Bronchial epithelial cell (primary cell): Measurements from ENCODE around the gene KPTN. TPM values are rescaled to one million over a fixed set of nuclear protein-coding genes. Genes with fewer than 3 reads are reported as not detected.
A peak's percentile ranks its signal among the peaks of the same experiment; 100 is the strongest.

Experiments used
- DNase-seq: peaks from one replicate; pipeline ENCODE4 v3.0.0-alpha.2; 2010; ENCODE audit warnings: low read depth
- FAIRE-seq: peaks from 2 replicates; lab custom pipeline; 2011; peaks lifted over from hg19 to GRCh38; lab: Jason Lieb, UNC
- H3K27me3 ChIP-seq: 2 replicates; pipeline ENCODE4 v1.5.1; 2011; ENCODE audit warnings: low read length; ENCODE audit not compliant: control insufficient read depth, insufficient read depth
- H3K36me3 ChIP-seq: 2 replicates; pipeline ENCODE4 v1.5.1; 2011; ENCODE audit warnings: low read length; ENCODE audit not compliant: control insufficient read depth, insufficient read depth
- H3K4me3 ChIP-seq: 2 replicates; pipeline ENCODE4 v1.5.1; 2011; ENCODE audit warnings: mild to moderate bottlenecking, low read depth, low read length, control low read depth
- CTCF ChIP-seq: IDR thresholded peaks from 2 replicates; pipeline ENCODE4 v1.5.1; 2011; ENCODE audit warnings: mild to moderate bottlenecking, moderate library complexity, low read length, control low read depth, inconsistent platforms; ENCODE audit not compliant: insufficient read depth, severe bottlenecking
- total RNA-seq: library from RNA; depleted of rRNA; stranded (reverse); fragments of >200 nt; gene quantifications from 2 replicates; pipeline ENCODE4 v1.2.1, GENCODE V29; 2014

Gene KPTN
- total RNA-seq, 1 donor from 2014 or later: 2.1 TPM

GRCh38 chr19:47433121-47433520, 50.9 kb downstream of the KPTN start:
- Histone ChIP-seq H3K36me3 (no peaks in the 10 kb centered on the region), H3K4me3 (no peak overlapping the region), H3K27me3 (no peaks in the 10 kb centered on the region)
- FAIRE-seq (no peak), DNase-seq (no peak)
- no peak for TF ChIP-seq CTCF

GRCh38 chr19:47432499-47432898, 51.5 kb downstream of the KPTN start:
- DNase-seq: no peak
- no peak for FAIRE-seq
- Histone ChIP-seq H3K27me3 (no peaks in the 10 kb centered on the region), H3K36me3 (no peaks in the 10 kb centered on the region), H3K4me3 (no peak overlapping the region)
- TF ChIP-seq CTCF: no peak

- Histone ChIP-seq H3K27me3 (no peaks in the 10 kb centered on the region), H3K36me3 (no peaks in the 10 kb centered on the region), H3K4me3 (no peak overlapping the region)
- FAIRE-seq (no peak), DNase-seq (no peak)
- TF ChIP-seq CTCF: no peak
These were observed 51.9 kb downstream of the KPTN start for GRCh38 chr19:47432091-47432490.

GRCh38 chr19:47430041-47430802, 53.8 kb downstream of the KPTN start:
- DNase-seq (peak; percentile 44), FAIRE-seq (no peak)
- peak; percentile 40 for TF ChIP-seq CTCF
- Histone ChIP-seq H3K27me3 (no peaks in the 10 kb centered on the region), H3K4me3 (peak overlapping the region; percentile 23), H3K36me3 (no peaks in the 10 kb centered on the region)

- FAIRE-seq (no peak), DNase-seq (no peak)
- Histone ChIP-seq H3K4me3 (no peak overlapping the region), H3K27me3 (no peaks in the 10 kb centered on the region), H3K36me3 (no peaks in the 10 kb centered on the region)
- TF ChIP-seq CTCF: no peak
These were observed 54.8 kb downstream of the KPTN start for GRCh38 chr19:47429140-47429793.
